ENCODE data around the gene PARP16. TPM values are rescaled to one million over a fixed set of nuclear protein-coding genes. Genes with fewer than 3 reads are reported as not detected.

The PARP16 gene
- total and polyA plus RNA-seq, 2 experiments from 2014 or later = 3.6 to 4.1 TPM

- TF ChIP-seq, protein P1, sequence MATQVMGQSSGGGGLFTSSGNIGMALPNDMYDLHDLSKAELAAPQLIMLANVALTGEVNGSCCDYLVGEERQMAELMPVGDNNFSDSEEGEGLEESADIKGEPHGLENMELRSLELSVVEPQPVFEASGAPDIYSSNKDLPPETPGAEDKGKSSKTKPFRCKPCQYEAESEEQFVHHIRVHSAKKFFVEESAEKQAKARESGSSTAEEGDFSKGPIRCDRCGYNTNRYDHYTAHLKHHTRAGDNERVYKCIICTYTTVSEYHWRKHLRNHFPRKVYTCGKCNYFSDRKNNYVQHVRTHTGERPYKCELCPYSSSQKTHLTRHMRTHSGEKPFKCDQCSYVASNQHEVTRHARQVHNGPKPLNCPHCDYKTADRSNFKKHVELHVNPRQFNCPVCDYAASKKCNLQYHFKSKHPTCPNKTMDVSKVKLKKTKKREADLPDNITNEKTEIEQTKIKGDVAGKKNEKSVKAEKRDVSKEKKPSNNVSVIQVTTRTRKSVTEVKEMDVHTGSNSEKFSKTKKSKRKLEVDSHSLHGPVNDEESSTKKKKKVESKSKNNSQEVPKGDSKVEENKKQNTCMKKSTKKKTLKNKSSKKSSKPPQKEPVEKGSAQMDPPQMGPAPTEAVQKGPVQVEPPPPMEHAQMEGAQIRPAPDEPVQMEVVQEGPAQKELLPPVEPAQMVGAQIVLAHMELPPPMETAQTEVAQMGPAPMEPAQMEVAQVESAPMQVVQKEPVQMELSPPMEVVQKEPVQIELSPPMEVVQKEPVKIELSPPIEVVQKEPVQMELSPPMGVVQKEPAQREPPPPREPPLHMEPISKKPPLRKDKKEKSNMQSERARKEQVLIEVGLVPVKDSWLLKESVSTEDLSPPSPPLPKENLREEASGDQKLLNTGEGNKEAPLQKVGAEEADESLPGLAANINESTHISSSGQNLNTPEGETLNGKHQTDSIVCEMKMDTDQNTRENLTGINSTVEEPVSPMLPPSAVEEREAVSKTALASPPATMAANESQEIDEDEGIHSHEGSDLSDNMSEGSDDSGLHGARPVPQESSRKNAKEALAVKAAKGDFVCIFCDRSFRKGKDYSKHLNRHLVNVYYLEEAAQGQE (IDR thresholded peaks at IDR 0.05; ENCODE audit: unreplicated experiment) = no peak
- TF ChIP-seq NANOG (IDR thresholded peaks at IDR 0.05; ENCODE audit: borderline replicate concordance) (no peak), STAT1 (IDR thresholded peaks at IDR 0.05; ENCODE audit: unreplicated experiment) (no peak), CTCF (conservative IDR thresholded peaks at IDR 0.05; ENCODE audit: low read depth in 2 of 2) (no peak), JUNB (IDR thresholded peaks at IDR 0.05; ENCODE audit: unreplicated experiment) (no peak)
- TF ChIP-seq, protein P2, sequence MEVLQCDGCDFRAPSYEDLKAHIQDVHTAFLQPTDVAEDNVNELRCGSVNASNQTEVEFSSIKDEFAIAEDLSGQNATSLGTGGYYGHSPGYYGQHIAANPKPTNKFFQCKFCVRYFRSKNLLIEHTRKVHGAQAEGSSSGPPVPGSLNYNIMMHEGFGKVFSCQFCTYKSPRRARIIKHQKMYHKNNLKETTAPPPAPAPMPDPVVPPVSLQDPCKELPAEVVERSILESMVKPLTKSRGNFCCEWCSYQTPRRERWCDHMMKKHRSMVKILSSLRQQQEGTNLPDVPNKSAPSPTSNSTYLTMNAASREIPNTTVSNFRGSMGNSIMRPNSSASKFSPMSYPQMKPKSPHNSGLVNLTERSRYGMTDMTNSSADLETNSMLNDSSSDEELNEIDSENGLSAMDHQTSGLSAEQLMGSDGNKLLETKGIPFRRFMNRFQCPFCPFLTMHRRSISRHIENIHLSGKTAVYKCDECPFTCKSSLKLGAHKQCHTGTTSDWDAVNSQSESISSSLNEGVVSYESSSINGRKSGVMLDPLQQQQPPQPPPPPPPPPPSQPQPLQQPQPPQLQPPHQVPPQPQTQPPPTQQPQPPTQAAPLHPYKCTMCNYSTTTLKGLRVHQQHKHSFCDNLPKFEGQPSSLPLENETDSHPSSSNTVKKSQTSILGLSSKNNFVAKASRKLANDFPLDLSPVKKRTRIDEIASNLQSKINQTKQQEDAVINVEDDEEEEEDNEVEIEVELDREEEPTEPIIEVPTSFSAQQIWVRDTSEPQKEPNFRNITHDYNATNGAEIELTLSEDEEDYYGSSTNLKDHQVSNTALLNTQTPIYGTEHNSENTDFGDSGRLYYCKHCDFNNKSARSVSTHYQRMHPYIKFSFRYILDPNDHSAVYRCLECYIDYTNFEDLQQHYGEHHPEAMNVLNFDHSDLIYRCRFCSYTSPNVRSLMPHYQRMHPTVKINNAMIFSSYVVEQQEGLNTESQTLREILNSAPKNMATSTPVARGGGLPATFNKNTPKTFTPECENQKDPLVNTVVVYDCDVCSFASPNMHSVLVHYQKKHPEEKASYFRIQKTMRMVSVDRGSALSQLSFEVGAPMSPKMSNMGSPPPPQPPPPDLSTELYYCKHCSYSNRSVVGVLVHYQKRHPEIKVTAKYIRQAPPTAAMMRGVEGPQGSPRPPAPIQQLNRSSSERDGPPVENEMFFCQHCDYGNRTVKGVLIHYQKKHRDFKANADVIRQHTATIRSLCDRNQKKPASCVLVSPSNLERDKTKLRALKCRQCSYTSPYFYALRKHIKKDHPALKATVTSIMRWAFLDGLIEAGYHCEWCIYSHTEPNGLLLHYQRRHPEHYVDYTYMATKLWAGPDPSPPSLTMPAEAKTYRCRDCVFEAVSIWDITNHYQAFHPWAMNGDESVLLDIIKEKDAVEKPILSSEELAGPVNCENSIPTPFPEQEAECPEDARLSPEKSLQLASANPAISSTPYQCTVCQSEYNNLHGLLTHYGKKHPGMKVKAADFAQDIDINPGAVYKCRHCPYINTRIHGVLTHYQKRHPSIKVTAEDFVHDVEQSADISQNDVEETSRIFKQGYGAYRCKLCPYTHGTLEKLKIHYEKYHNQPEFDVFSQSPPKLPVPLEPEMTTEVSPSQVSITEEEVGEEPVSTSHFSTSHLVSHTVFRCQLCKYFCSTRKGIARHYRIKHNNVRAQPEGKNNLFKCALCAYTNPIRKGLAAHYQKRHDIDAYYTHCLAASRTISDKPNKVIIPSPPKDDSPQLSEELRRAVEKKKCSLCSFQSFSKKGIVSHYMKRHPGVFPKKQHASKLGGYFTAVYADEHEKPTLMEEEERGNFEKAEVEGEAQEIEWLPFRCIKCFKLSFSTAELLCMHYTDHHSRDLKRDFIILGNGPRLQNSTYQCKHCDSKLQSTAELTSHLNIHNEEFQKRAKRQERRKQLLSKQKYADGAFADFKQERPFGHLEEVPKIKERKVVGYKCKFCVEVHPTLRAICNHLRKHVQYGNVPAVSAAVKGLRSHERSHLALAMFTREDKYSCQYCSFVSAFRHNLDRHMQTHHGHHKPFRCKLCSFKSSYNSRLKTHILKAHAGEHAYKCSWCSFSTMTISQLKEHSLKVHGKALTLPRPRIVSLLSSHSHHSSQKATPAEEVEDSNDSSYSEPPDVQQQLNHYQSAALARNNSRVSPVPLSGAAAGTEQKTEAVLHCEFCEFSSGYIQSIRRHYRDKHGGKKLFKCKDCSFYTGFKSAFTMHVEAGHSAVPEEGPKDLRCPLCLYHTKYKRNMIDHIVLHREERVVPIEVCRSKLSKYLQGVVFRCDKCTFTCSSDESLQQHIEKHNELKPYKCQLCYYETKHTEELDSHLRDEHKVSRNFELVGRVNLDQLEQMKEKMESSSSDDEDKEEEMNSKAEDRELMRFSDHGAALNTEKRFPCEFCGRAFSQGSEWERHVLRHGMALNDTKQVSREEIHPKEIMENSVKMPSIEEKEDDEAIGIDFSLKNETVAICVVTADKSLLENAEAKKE (CRISPR knock-in tag; IDR thresholded peaks at IDR 0.05) = no peak
Measured at GRCh38 chr15:65277015-65277414, 9.7 kb downstream of the PARP16 start (continued).
